Medulla oblongata (tissue), 1 donor: ENCODE data around the gene TNFRSF19.

Source experiments
- DNase-seq: peaks from one replicate; pipeline ENCODE4 v3.0.0-alpha.2; 2015; ENCODE audit errors: extremely low spot score

Gene TNFRSF19

DNA sequence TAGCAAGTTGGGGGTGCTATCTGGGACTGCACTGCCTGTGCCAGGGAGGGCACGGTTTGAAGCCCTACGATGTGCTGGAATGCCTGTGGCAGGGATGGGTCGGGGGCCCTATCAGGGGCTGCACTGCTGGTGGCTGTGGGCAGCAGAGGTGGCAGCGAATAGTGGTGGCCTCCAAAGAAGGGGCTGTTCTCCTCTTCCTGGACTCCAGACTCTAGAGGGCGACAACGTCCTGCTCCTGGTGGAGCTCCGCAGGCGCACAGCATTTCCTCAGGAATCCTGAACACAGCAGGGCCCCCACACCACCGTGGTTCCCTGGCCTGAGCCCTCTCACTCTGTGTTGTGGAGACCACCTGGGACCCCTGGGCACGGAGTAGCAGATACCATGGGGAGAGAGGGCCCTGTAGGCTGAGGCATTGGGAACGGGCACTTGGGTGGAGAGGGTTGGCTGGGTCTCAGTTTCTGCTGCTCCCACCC is 145.6 kb downstream of the TNFRSF19 start:
- no peak for DNase-seq

GRCh38 chr13:23716401-23716800 is 146.2 kb downstream of the TNFRSF19 start:
- no peak for DNase-seq

- DNase-seq: no peak
Observed at GRCh38 chr13:23718996-23719395, 148.8 kb downstream of the TNFRSF19 start.

GRCh38 chr13:23722726-23723453 is 152.7 kb downstream of the TNFRSF19 start:
- DNase-seq: no peak

DNA sequence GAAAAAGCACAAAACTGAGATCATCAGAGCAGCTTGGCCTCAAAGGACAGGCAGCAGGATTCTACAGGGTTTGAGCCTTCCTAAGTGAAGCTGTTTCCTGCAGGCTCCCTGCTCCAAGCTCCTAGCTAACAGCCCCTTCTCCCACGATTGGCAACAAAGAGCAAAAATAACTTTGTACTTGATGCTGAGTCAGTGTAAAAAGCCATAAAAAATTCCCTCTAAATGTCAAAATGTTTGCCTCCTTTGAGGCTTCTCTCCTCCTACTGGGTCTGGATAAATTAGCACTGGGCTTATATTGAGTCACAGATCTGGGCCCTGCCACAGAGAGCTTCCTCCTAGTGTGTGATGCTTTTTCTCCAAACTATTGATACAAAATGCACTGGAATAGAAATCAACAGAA is 153.3 kb downstream of the TNFRSF19 start:
- DNase-seq: no peak

DNA sequence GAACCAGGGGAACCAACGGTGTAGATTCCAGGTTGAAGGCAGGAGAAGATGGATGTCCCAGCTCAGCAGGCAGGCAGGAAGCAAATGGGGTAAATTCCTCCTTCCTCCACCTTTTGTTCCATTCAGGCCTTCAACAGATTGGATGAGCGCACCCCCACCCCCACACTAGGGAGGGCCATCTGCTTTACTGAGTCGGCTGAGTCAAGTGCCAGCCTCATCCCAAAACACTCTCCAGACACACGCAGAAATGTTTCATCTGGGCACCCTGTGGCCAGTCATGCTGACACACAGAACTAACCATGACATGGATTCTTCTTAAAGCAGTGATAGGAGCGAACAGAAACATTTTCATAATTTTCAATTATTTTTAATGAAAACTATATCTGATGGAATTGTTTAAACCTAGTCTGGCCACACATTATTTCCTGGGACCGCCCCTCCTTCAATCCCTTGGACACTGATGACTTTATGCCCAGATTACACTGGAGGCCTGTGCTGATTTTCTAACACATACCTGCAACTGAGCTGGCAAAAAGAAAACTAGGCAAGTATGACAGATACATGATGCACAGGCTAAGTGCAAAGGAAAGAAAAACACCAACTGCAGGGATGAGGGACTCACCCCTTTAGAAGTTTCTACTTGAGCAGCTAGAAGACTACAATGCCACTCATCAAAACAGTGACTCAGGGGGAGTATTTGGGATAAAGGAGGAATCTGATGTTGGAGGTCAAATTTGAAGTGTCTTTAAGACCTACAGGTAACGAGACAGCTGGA is 154.2 kb downstream of the TNFRSF19 start:
- DNase-seq: no peak
